DMS114 treated with DMSO at 0.1 percent for 48 hours (cell line): ENCODE results near the gene PSTPIP1.
"Not testable (repeated sequence)": the region's sequence is repeated elsewhere in the genome, so short reads cannot be mapped to it uniquely, and the experiment has no call there.

Experiments
- DNase-seq: peaks from one replicate; lab custom pipeline; 2025; ENCODE audit not compliant: unreplicated experiment; lab: John Stamatoyannopoulos, UW

Gene PSTPIP1

GRCh38 chr15:76994971-76995945 is at the start of gene PSTPIP1:
Gene PSTPIP1 (plus strand): TSS chr15:76995126. CDS start chr15:76995574, 448 bp downstream.
- DNase-seq, result no peak

DNA sequence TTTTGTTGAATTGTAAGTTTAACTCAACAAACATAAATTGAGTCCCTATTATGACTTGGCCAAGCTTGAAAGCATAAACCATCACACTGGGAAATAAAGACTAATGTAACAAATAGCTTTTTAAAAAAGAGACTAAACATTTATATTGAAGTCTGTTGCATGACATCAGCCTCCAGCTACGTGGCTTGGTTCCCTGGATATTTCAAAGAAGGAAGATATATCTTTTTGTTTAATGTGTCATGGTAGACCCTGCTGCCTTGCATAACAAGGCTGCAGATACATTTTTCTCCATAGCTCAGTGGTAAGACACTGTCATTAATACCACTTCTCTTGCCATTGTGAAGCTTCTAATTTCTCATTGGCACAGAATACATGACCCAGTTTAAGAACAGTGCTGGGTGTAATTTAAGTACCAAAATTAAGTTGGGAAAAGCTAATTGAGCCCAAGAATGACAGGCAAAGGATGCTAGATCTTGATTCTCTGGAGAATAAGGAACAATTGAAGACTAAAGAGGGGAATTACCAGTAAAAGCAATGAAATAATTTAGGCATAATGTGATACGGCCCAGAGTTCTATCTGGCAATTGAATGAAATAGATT is 49.3 kb upstream of the PSTPIP1 start:
- DNase-seq, result no peak

DNA sequence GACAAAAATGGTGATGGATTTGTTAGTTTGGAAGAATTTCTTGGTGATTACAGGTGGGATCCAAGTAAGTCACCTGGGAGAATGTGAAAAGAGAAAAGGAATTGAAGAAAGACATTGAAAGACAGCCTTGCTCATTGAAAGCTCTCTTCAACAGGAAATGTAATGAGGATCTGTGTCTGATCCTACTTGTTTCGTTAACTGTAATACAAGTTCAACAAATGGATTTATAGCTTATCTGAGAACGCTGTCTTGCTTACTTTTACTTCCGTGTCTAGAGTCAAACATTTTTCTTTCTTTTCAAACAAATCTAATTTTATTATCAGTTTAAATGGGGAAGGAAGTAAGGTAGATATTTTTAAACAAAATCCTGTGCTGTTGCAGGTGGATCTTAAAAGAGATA is 47.5 kb upstream of the PSTPIP1 start:
- no peak for DNase-seq

DNA sequence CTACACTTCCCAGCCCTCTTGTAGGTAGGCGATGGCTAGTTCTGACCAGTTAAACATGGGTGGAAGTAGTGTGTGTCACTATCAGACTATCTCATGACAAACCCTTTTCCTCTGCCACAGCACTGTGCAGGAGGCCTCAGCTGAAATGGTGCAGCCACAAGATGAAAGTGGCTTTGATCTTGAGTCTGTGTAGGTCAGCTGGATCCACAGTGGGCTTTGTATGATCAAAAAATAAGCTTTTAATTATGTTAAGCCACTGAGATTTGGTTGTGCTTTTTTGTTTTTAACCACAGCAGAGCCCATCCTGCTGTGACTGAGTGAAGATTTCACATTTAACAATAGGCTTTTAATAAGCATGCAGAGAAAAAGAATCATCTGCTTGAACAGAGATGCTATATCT is 43.7 kb upstream of the PSTPIP1 start:
- DNase-seq, result no peak

DNA sequence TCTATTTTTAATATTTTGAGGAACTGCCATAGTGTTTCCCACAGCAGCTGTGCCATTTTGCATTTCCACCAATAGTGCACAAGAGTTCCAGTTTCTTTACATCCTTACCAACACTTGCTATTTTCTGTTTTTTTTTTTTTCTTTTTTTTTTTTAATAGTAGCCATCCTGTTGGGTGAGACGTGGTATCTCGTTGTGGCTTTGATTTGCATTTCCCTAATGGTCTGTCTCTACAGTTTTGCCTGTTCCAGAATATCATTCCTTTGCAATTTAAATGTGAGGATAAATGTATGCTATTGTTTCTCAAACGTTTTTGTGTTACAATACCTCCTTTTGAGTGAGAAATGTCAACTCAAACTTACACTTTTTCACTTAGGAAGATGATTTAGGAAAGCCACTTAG is 41.0 kb upstream of the PSTPIP1 start:
- DNase-seq, result no peak

GRCh38 chr15:76954744-76955143 is 40.2 kb upstream of the PSTPIP1 start:
- DNase-seq, result no peak

DNA sequence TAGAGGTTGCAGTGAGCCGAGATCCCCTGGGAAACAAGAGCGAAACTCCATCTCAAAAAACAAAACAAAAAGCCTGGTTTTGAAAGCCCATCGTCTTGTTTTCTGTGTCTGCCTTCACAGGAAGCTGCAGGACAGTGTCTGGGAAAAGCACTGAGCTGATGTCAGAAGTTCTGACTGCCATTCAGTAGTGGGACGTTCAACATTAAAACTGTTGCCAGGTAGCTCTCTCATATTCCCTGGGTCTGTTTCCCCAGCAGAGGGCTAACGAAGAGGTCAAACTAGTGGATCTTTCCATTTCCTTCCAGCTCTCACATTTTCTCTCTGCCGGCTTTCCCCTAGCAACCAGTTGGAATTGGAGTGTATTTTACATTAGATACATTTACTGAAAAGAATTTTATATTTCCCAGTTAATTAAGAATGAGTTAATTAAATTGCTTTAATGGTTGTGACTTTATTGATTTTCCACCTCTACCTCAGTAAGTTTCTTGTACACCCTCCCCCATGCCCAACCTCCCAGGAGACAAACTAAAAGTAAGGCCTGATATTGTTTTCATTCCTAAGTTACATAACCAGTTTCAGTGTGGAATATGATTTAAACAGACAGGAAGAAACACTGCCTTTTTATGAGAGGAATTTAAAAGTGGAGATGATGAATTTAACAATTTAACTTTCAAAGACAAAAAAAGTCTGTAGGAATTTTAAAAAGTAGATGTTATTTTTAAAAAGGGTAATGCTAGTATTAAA is 33.5 kb upstream of the PSTPIP1 start:
- no peak for DNase-seq

- no peak for DNase-seq
Observed at GRCh38 chr15:76962337-76963013, 32.5 kb upstream of the PSTPIP1 start.

DNA sequence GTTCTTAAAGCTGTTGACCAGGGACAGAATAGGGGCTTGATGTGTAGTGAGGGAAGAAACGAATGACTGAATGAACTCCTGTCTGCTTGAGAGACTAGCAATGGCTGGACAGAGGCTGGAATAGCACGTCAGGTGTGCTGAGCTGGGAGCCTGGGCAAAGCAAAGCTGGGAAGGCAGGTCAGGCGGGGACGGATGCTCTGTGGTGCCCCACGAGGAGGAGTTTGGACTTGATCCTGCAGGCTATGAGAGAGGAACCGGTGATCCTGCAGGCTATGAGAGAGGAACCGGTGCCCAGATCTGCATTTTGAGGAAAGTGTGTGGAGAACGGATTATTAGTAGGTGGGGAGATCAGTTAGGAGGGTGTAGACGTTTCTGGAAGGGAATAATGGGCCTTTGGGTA is 31.3 kb upstream of the PSTPIP1 start:
- no peak for DNase-seq

DNA sequence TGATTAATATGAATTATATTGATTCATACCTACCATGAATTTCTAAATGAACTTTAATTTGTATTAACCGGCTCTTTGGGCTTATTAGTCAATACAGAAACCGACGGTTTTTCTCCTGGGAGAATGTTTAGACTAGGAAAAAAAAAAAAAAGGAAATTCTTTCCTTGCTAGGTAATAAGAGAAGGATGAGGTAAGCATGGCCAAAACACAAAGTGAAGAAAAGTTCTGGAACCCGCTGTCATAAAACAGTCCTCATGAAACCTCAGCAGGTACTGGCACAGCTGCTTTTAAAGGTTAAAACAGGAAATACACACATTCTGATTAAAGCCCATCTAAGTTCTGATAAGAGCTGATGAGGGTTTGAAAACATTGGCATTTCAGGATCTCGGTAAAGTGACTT is 30.8 kb upstream of the PSTPIP1 start:
- no peak for DNase-seq

DNA sequence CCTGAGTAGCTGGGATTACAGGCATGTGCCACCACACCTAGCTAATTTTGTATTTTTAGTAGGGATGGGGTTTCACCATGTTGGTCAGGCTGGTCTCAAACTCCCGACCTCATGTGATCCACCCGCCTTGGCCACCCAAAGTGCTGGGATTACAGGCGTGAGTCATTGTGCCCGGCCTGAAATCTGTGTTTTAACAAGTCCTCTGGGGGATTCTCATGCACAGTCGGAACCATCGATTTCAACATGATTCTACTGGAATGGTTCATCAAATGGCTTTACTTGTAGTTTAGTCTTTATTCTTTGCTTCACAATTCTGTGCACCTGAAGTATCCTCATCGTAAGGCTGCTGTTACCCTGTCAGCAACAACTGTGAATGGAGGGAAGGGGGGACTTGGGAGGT is 28.9 kb upstream of the PSTPIP1 start:
- not testable (repeated sequence) for DNase-seq

GRCh38 chr15:76967067-76967466 is 27.9 kb upstream of the PSTPIP1 start:
- DNase-seq, result no peak

DNA sequence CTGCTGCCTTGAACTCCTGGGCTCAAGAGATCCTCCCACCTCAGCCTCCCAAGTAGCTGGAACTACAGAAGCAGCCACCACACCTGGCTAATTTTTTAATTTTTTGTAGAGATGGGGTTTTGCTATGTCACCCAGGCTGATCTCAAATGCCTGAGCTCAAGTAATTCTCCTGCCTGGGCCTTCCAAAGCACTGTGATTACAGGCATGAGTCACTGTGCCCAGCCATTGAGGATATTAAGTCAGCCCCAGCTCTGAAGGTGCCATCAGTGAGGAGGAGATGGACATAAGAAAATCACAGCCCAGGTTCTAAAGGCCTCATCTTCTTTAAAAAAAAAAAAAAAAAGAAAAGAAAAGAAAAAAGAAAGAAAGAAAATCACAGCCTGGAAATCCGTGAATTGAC is 26.6 kb upstream of the PSTPIP1 start:
- DNase-seq, result no peak

DNA sequence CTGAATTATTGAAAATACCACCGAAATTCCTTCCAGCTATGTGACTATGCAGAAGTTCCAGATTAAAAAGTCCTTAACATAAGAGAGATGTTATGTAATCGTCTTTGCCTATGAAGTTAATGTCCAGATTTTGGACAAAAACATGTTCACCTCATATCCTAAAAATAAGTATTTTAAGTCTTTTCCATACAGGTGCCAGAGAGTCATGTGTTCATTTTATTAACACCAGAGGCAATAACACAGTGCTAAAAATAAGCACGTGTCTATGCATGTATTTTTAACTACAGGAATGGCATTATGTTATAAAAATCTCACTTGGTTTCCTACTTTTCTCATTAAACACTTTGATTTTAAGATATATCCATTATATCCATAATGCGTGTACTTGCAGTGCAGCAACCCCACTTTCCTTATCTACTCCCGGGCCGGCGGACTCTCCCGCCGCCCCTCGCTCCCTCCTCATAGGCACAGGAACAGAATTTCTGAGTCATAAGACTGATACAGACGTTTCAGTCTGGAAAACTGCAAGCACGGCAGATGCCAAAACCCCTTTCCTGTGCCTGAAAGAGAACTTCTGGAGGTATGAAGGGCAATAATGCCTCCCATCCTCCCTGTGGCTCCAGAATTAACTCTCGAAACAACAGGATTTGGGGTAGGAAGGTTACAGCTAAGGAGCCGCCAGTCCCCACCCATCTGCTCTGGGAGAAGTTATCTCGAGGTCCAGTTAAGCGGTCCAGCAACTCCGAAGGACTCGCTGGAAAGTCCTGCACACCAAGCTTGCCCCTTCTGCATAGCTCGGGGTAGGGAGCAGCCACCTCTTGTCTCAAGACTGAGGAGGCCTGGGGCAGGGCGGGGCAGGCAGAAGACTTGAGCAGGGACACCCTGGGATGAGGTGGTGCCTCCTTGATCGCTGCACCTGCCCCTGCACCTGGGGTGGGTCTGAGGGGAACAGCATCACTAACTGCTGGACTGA is 22.3 kb upstream of the PSTPIP1 start:
- no peak for DNase-seq

- DNase-seq, result no peak
Observed at GRCh38 chr15:76973362-76973743, 21.6 kb upstream of the PSTPIP1 start.

DNA sequence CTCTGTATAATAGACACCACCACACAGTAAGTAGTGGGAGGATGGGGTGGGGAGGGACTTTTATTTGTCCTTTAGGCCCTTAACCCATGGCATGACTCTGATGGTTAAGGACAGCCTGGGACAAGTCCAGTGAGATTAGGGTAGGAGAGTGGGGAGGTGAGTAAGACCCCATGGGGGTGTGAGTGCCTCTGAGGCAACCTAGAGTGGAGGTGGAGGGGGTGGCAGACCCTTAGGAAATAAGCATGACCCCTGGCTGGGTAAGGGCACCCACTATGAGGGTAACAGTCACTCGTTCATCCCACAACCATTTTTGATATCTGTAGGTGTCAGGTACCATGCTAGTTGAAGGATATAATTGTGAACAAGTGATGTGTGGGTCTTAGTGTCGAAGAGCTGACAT is 21.0 kb upstream of the PSTPIP1 start:
- DNase-seq, result no peak

GRCh38 chr15:76974456-76975036 is 20.4 kb upstream of the PSTPIP1 start:
- no peak for DNase-seq

DNA sequence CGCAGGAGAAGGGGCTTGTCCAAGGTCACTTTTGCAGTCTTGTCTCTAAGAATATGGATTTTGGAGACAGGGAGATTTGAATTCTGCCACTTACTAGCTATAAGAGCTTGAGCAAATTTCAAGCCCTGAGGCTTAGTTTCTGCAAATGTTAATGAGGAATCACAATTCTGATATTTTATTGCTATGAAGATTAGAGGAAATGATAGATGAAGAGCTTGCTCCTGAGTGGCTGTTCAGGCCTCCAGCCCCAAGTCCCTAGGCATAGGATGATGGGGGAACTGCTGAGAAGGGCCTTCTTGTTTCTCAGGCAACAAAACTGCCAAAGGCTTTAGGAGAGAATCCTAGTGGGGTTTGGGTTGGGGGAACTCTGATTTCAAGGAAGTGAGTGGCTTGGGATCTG is 18.8 kb upstream of the PSTPIP1 start:
- no peak for DNase-seq

GRCh38 chr15:76976572-76977270 is 18.2 kb upstream of the PSTPIP1 start:
- DNase-seq, result no peak
